Right lobe of liver (tissue), 6 donors: ENCODE results near the gene PFKM. TPM values are rescaled to one million over a fixed set of nuclear protein-coding genes. Genes with fewer than 3 reads are reported as not detected.
"Not testable (repeated sequence)": the region's sequence is repeated elsewhere in the genome, so short reads cannot be mapped to it uniquely, and the experiment has no call there.

Experiments
- ATAC-seq, 4 donors: fragments of 200-7000 bp; cut with Tn5 transposase; one replicate each; pipeline ENCODE4 v1.9.1; 2020; ENCODE audit warnings: mild to moderate bottlenecking in 4 of 4, moderate library complexity in 4 of 4
- DNase-seq, 3 donors: peaks; one replicate each; pipeline ENCODE4 v3.0.0-alpha.2; 2020
- H3K27ac ChIP-seq, 3 donors: fragments of 200-600 bp; one replicate each; pipeline ENCODE4 v1.8.0; 2022
- H3K27me3 ChIP-seq, 2 donors: fragments of 200-600 bp; one replicate each; pipeline ENCODE4 v1.8.0; 2022
- H3K36me3 ChIP-seq, 4 donors: fragments of 200-600 bp; sonication (generic) in 1 of 4; one replicate each; pipeline versions ENCODE4 v1.5.1 to v1.8.0; 2017 to 2022; ENCODE audit warnings: control low read depth in 1 of 4
- H3K4me1 ChIP-seq, 4 donors: fragments of 200-600 bp; sonication (generic) in 1 of 4; one replicate each; pipeline versions ENCODE4 v1.5.1 to v1.8.0; 2017 to 2022; ENCODE audit warnings: control low read depth in 1 of 4
- H3K4me3 ChIP-seq, 3 donors: fragments of 200-600 bp; one replicate each; pipeline ENCODE4 v1.8.0; 2022
- H3K9me3 ChIP-seq, 4 donors: fragments of 200-600 bp; sonication (generic) in 1 of 4; one replicate each; pipeline versions ENCODE4 v1.5.1 to v1.8.0; 2017 to 2022; ENCODE audit warnings: control low read depth in 1 of 4
- CTCF ChIP-seq, 4 donors: fragments of 200-600 bp in 3 of 4; fragments of 450-650 bp in 1 of 4; IDR thresholded peaks; one replicate each; pipeline versions ENCODE4 v1.5.1 to v1.8.0; 2016 to 2022; ENCODE audit warnings: antibody characterized with exemption in 4 of 4, mild to moderate bottlenecking in 2 of 4
- POLR2A ChIP-seq: fragments of 450-650 bp; IDR thresholded peaks from one replicate; pipeline ENCODE4 v1.6.1; 2017; ENCODE audit warnings: antibody characterized with exemption, mild to moderate bottlenecking
- WGBS: methylation state at CpG from one replicate; pipeline ENCODE4 v1.1.6; 2018; ENCODE audit warnings: low coverage, low lambda C conversion rate; ENCODE audit not compliant: insufficient coverage; ENCODE audit errors: missing lambda C conversion rate; 5-methylcytosine and 5-hydroxymethylcytosine counted together
- intact Hi-C, 2 donors: fragments of 100-400 bp; cut with DNase I; formaldehyde crosslinking; loops; one replicate each; pipeline versions ENCODE4 v1.11.2 to v1.14.1; 2022
- total RNA-seq, 6 experiments: library from RNA; depleted of rRNA in 2 of 6; stranded (reverse); fragments of >200 nt in 2 of 6; fragmentation: NEBNext Ultra II Directional in 3 of 6; extraction: Animal tissue kit (Norgen Biotek cat#: 25700) in 3 of 6; gene quantifications; one replicate each; pipeline versions ENCODE4 v1.1.0 to v1.2.4, GENCODE V29; 2016 to 2023
- donor health status: DM: no; HTN: yes; CAD: no.
- donor health status: DM: no; HTN: no; CAD: no.
- donor health status: DM: no; HTN: no; CAD: no.
- donor health status: DM: no; HTN: yes; CAD: no.
- donor health status: DM: no; HTN: yes; CAD: no.

The PFKM gene
- total RNA-seq, 6 experiments from 2014 or later = 4.6 to 8.9 (median 7.8) TPM

- no peaks in the 10 kb centered on the region for H3K27me3 ChIP-seq
- intact Hi-C loops = no loop called here
- TF ChIP-seq CTCF (IDR thresholded peaks at IDR 0.05) (no peak), POLR2A (no peak)
- DNase-seq (no peak), ATAC-seq (peak in 2 of 4 donors; percentile 14 to 26)
- 100% methylated on average over 1 of the region's 2 CpGs for WGBS
- no peaks in the 10 kb centered on the region for H3K36me3 ChIP-seq
- H3K9me3 ChIP-seq = no peaks in the 10 kb centered on the region
- no peak overlapping the region for H3K27ac ChIP-seq
- H3K4me3 ChIP-seq = no peak overlapping the region
- peaks cover 0 to 8% (median 0%) of the 10 kb centered on the region in 4 donors for H3K4me1 ChIP-seq
Measured at GRCh38 chr12:48122065-48122834, 3.1 kb downstream of the PFKM start.

GRCh38 chr12:48123169-48123568, 4.0 kb downstream of the PFKM start:
- ATAC-seq (peak; percentile 38 to 65 (median 56)), DNase-seq (no peak)
- intact Hi-C loops = no loop called here
- TF ChIP-seq POLR2A = no peak
- WGBS = 26% methylated on average over 4 of the region's 4 CpGs
- Histone ChIP-seq H3K27me3 (no peaks in the 10 kb centered on the region), H3K27ac (no peak overlapping the region), H3K4me3 (no peak overlapping the region), H3K9me3 (no peaks in the 10 kb centered on the region), H3K4me1 (peaks cover 0 to 8% (median 0%) of the 10 kb centered on the region in 4 donors), H3K36me3 (no peaks in the 10 kb centered on the region)

- intact Hi-C loops, H3K4me3 ChIP-seq, H3K9me3 ChIP-seq, H3K4me1 ChIP-seq, H3K27ac ChIP-seq, H3K36me3 ChIP-seq, H3K27me3 ChIP-seq, ATAC-seq, DNase-seq: not testable (repeated sequence)
- 93% methylated on average over 2 of the region's 5 CpGs for WGBS
Measured at GRCh38 chr12:48125542-48125941, 6.4 kb downstream of the PFKM start.

GRCh38 chr12:48125985-48126384, 6.8 kb downstream of the PFKM start:
- Histone ChIP-seq H3K4me3 (no peak overlapping the region), H3K9me3 (no peaks in the 10 kb centered on the region), H3K4me1 (peaks cover 0 to 8% (median 0%) of the 10 kb centered on the region in 4 donors), H3K27ac (no peak overlapping the region), H3K27me3 (no peaks in the 10 kb centered on the region), H3K36me3 (no peaks in the 10 kb centered on the region)
- DNase-seq (no peak), ATAC-seq (no peak)
- intact Hi-C loops = no loop called here
- TF ChIP-seq POLR2A (no peak), CTCF (IDR thresholded peaks at IDR 0.05) (no peak)
- 96% methylated on average over 3 of the region's 4 CpGs for WGBS

- Histone ChIP-seq H3K27me3 (no peaks in the 10 kb centered on the region), H3K36me3 (no peaks in the 10 kb centered on the region), H3K4me1 (peaks cover 0 to 8% (median 0%) of the 10 kb centered on the region in 4 donors), H3K27ac (no peak overlapping the region), H3K9me3 (no peaks in the 10 kb centered on the region), H3K4me3 (no peak overlapping the region)
- no peak for TF ChIP-seq CTCF (IDR thresholded peaks at IDR 0.05)
- intact Hi-C loops = no loop called here
- ATAC-seq (no peak), DNase-seq (no peak)
- 100% methylated on average over 2 of the region's 2 CpGs for WGBS
Measured at GRCh38 chr12:48126953-48127630, 7.9 kb downstream of the PFKM start.
